Ovary (tissue), 9 donors: ENCODE measurements around the gene THSD7A. TPM values are rescaled to one million over a fixed set of nuclear protein-coding genes. Genes with fewer than 3 reads are reported as not detected.

Experiments
- DNase-seq, 5 donors: peaks; one replicate each; pipeline ENCODE4 v3.0.0-alpha.2; 2019 to 2020
- H3K27ac ChIP-seq, 2 donors: fragments of 200-600 bp; one replicate each; pipeline versions ENCODE4 v1.5.1 to v1.8.0; 2019 to 2022
- H3K27me3 ChIP-seq: fragments of 200-600 bp; one replicate; pipeline ENCODE4 v1.8.0; 2022
- H3K36me3 ChIP-seq: fragments of 200-600 bp; sonication (generic); one replicate; pipeline ENCODE4 v1.5.1; 2019
- H3K4me1 ChIP-seq: one replicate; pipeline ENCODE4 v1.8.1; 2013; ENCODE audit warnings: mild to moderate bottlenecking, moderate library complexity; ENCODE audit not compliant: insufficient read depth
- H3K4me3 ChIP-seq: fragments of 200-600 bp; sonication (generic); one replicate; pipeline ENCODE4 v1.5.1; 2017
- H3K9me3 ChIP-seq, 2 donors: fragments of 200-600 bp in 1 of 2; sonication (generic) in 1 of 2; one replicate each; pipeline versions ENCODE4 v1.5.1 to v1.8.1; 2013 to 2019; ENCODE audit warnings: mild to moderate bottlenecking in 1 of 2, moderate library complexity in 1 of 2
- CTCF ChIP-seq, 3 donors: fragments of 450-650 bp in 2 of 3; fragments of 200-600 bp in 1 of 3; IDR thresholded peaks; one replicate each; pipeline versions ENCODE4 v1.5.1 to v1.8.0; 2016 to 2022; ENCODE audit warnings: antibody characterized with exemption in 3 of 3, mild to moderate bottlenecking in 1 of 3
- EP300 ChIP-seq: sonication (generic); formaldehyde crosslinking; IDR thresholded peaks from one replicate; pipeline ENCODE4 v1.6.1; 2017; ENCODE audit warnings: antibody characterized with exemption
- POLR2A ChIP-seq: fragments of 450-650 bp; IDR thresholded peaks from one replicate; pipeline ENCODE4 v1.6.1; 2017; ENCODE audit warnings: antibody characterized with exemption, mild to moderate bottlenecking, moderate library complexity
- WGBS, 3 donors: extraction: QIAGEN DNeasy Blood & Tissue Kit in 1 of 3; methylation state at CpG; one replicate each; pipeline versions ENCODE4 v1.1.5 to v1.1.7; 2013 to 2017; 5-methylcytosine and 5-hydroxymethylcytosine counted together
- intact Hi-C, 4 donors: fragments of 100-400 bp; cut with DNase I; formaldehyde crosslinking; loops; one replicate each; pipeline versions ENCODE4 v1.11.0 to v1.15.1; 2022 to 2023
- polyA plus RNA-seq, 2 donors: library from polyadenylated mRNA; stranded (reverse); fragments of 200-250 nt in 1 of 2; fragments of 350-450 nt in 1 of 2; fragmentation: Illumina TruSeq in 1 of 2; extraction: RNeasy Lipid Tissue Mini Kit (QIAGEN cat#74804) in 1 of 2; gene quantifications; one replicate each; pipeline ENCODE4 v1.2.3, GENCODE V29; 2013 to 2014
- total RNA-seq, 7 donors: library from RNA; depleted of rRNA in 2 of 7; stranded (reverse); fragments of >200 nt in 2 of 7; fragmentation: NEBNext Ultra II Directional in 3 of 7; extraction: Animal tissue kit (Norgen Biotek cat#: 25700) in 3 of 7; gene quantifications; one replicate each; pipeline versions ENCODE4 v1.1.0 to v1.2.4, GENCODE V29; 2016 to 2023
- donor health status: DM: no; HTN: no; CAD: no; lungs with moderate emphysema.
- donor health status: DM: no; HTN: no; CAD: no.
- donor health status: Bipolar disorder and iron deficiency.
- donor health status: DM: yes; HTN: yes; CAD: no.
- donor health status: DM: no; HTN: no; CAD: no.
- donor health status: DM: yes; HTN: yes; CAD: no.

Gene THSD7A
- total and polyA plus RNA-seq, 9 donors, result 1.8 to 12.1 (median 3.6) TPM

DNA sequence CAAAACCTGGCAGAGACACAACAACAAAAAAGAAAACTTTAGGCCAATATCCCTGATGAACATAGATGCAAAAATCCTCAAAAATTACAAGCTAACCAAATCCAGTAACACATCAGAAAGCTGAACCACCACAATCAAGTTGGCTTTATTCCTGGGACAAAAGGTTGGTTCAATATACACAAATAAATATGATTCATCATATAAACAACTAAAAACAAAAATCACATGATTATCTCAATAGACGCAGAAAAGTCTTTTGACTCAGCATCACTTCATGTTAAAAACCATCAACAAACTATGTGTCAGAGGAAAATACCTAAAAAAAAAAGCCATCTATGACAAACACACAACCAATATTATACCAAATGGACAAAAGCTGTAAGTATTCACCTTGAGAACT, 283.5 kb downstream of the THSD7A start:
- Histone ChIP-seq H3K4me1 (no peaks in the 10 kb centered on the region), H3K9me3 (no peaks in the 10 kb centered on the region), H3K4me3 (no peak overlapping the region), H3K27me3 (no peaks in the 10 kb centered on the region), H3K27ac (no peak overlapping the region), H3K36me3 (no peaks in the 10 kb centered on the region)
- no peak for DNase-seq
- TF ChIP-seq CTCF (IDR thresholded peaks at IDR 0.05) (no peak), POLR2A (no peak)
- 33 to 53% (median 51%) methylated on average over 1 of the region's 1 CpG for WGBS, 3 donors
- intact Hi-C loops, result no loop called here

DNA sequence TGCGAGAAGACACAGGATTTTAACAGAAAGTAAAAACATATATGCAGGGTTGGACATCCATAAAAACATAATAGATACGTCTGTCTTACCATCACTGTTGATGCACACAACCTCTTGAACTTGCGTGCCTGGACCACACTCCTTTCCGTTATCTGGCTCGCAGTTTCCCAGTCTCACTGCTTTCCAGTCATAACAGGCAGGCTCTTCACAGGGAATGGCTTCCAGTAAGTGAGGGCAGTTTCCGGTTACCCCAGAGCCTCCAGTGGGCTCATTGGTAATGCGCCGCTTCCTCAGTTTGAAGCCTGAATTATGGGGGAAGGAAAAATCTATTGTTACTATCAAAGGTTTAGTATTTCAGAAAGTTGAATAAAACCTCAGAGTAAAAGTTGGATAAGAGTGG, 290.7 kb downstream of the THSD7A start:
- no peak for DNase-seq
- Histone ChIP-seq H3K27me3 (no peaks in the 10 kb centered on the region), H3K36me3 (no peaks in the 10 kb centered on the region), H3K4me1 (no peaks in the 10 kb centered on the region), H3K4me3 (no peak overlapping the region), H3K27ac (no peak overlapping the region), H3K9me3 (peaks cover 0 to 4% of the 10 kb centered on the region in 2 donors)
- 94 to 96% (median 95%) methylated on average over 8 of the region's 8 CpGs for WGBS, 3 donors
- TF ChIP-seq EP300, result no peak
- no peak for TF ChIP-seq POLR2A
- no peak for TF ChIP-seq CTCF (IDR thresholded peaks at IDR 0.05)
- intact Hi-C loops, result no loop called here

DNA sequence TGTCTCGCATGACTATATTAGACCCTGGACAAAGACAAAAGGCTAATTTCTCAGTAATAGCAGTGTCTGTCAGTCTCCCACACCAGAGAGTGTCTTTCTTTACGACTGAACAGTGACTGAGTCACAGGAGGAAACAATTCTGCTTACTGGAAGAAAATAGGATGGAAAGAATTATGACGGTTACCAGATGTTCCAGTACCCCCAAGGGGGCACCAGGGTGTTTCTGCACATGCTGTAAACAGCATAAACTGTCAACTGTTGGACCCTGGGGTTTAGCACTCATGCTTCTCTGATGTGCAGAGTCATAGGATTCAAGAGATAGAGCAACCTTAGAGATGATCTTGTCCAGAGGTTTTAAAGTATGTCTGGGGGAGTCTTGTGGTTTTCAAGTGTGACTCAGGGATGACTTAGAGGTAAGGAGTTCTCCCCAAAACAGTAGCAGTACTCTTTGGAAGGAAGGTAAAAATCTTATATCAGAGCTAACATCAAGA, 291.7 kb downstream of the THSD7A start:
- WGBS, 3 donors, result 8 to 38% (median 27%) methylated on average over 3 of the region's 3 CpGs
- intact Hi-C loops, result no loop called here
- H3K27me3 ChIP-seq, result no peaks in the 10 kb centered on the region
- peaks cover 0 to 4% of the 10 kb centered on the region in 2 donors for H3K9me3 ChIP-seq
- H3K4me3 ChIP-seq, result no peak overlapping the region
- H3K27ac ChIP-seq, result no peak overlapping the region
- TF ChIP-seq CTCF (IDR thresholded peaks at IDR 0.05) (no peak), EP300 (no peak), POLR2A (no peak)
- DNase-seq, result no peak
- no peaks in the 10 kb centered on the region for H3K36me3 ChIP-seq
- H3K4me1 ChIP-seq, result no peaks in the 10 kb centered on the region

GRCh38 chr7:11539853-11540252, 292.1 kb downstream of the THSD7A start:
- WGBS, 3 donors, result 28 to 50% (median 36%) methylated on average over 3 of the region's 3 CpGs
- no peak overlapping the region for H3K27ac ChIP-seq
- intact Hi-C loops, result no loop called here
- TF ChIP-seq POLR2A (no peak), EP300 (no peak), CTCF (IDR thresholded peaks at IDR 0.05) (no peak)
- no peak for DNase-seq
- no peaks in the 10 kb centered on the region for H3K4me1 ChIP-seq
- H3K4me3 ChIP-seq, result no peak overlapping the region
- no peaks in the 10 kb centered on the region for H3K36me3 ChIP-seq
- H3K9me3 ChIP-seq, result peaks cover 0 to 4% of the 10 kb centered on the region in 2 donors
- no peaks in the 10 kb centered on the region for H3K27me3 ChIP-seq
